ENCODE data around the gene ALKBH8.

The ALKBH8 gene

DNA sequence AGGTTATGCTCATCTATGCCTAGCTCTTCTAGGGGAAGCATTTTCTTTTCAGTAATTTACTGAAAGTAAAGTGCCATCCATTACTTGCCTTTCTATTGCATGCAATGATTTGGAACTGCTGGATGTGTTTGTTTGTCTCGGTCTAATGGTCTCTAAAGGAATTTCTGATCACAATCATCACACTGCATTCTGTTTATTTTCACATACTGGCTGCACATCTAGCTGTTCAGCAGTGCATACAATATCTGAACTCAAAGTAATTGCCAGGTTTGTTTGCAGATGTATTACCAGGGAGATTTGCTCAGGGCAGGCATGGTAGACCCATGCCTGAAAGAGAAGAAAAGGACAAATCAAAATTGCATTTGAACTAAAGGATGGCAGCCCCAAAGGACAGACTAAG is 71.5 kb downstream of the ALKBH8 start:
- TF ChIP-seq CTCF (IDR thresholded peaks at IDR 0.05), result no peak

DNA sequence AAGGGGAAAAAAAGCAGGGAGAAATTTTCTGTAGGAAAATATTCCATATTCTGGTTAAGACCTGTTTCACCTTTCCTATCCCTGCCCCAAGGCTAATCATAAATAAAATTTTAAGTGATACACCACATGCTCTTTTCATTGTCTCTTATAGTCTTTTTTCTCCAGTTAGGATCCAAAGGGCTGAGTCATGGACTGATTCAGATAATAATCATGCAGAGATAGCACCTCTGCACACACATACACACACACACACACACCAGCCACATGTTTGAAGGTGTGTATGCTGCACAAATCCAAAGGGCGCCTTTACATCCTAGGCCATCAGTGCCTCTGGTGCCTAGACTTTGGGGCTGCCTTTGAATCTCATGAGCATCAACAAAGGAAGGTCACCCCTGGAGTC is 72.4 kb downstream of the ALKBH8 start:
- Histone ChIP-seq H3K4me3 (ENCODE audit: low read depth in 1 of 2, low read length in 1 of 2) (no peak overlapping the region), H3K4me1 (ENCODE audit: control insufficient read depth in 1 of 2, insufficient read depth in 1 of 2, low read depth in 1 of 2, low read length in 1 of 2) (no peaks in the 10 kb centered on the region), H3K27ac (no peak overlapping the region), H3K9me3 (no peaks in the 10 kb centered on the region), H3K36me3 (no peaks in the 10 kb centered on the region), H3K27me3 (no peaks in the 10 kb centered on the region)
- TF ChIP-seq CTCF (IDR thresholded peaks at IDR 0.05), result no peak

More for the DNA sequence above, 71.5 kb downstream of the ALKBH8 start:
- Histone ChIP-seq H3K4me1 (ENCODE audit: control insufficient read depth in 1 of 2, insufficient read depth in 1 of 2, low read depth in 1 of 2, low read length in 1 of 2) (no peaks in the 10 kb centered on the region), H3K36me3 (no peaks in the 10 kb centered on the region), H3K27me3 (no peaks in the 10 kb centered on the region), H3K4me3 (ENCODE audit: low read depth in 1 of 2, low read length in 1 of 2) (no peak overlapping the region), H3K27ac (no peak overlapping the region), H3K9me3 (no peaks in the 10 kb centered on the region)

- Histone ChIP-seq H3K4me1 (ENCODE audit: control insufficient read depth in 1 of 2, insufficient read depth in 1 of 2, low read depth in 1 of 2, low read length in 1 of 2) (no peaks in the 10 kb centered on the region), H3K27me3 (no peaks in the 10 kb centered on the region), H3K36me3 (no peaks in the 10 kb centered on the region), H3K4me3 (ENCODE audit: low read depth in 1 of 2, low read length in 1 of 2) (no peak overlapping the region), H3K9me3 (no peaks in the 10 kb centered on the region), H3K27ac (no peak overlapping the region)
- no peak for TF ChIP-seq CTCF (IDR thresholded peaks at IDR 0.05)
Measured at GRCh38 chr11:107490836-107491235, 74.7 kb downstream of the ALKBH8 start.

DNA sequence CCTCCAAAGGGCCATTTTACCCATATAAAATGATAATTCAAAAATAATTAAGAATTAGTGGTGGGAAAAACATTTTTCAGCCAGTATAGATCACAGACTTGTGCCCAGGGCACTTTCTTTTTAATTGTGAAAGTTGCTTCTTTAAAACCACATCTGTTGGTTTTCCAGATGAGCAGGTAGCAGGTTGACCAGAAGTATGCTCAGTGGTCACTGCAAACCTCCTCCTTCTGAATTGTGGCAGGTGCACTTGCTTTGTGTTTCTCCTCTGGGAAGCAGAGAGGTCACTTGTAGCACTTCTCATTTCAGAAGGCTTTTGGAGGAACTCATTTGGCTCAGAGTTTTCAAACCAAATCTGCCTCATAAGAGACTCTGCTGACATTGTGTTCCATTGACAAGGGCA is 83.3 kb downstream of the ALKBH8 start:
- H3K36me3 ChIP-seq, result no peaks in the 10 kb centered on the region
- H3K4me1 ChIP-seq (ENCODE audit: control insufficient read depth in 1 of 2, insufficient read depth in 1 of 2, low read depth in 1 of 2, low read length in 1 of 2), result no peaks in the 10 kb centered on the region
- peaks cover 19% of the 10 kb centered on the region for H3K27me3 ChIP-seq
- no peak overlapping the region for H3K27ac ChIP-seq
- no peak overlapping the region for H3K4me3 ChIP-seq (ENCODE audit: low read depth in 1 of 2, low read length in 1 of 2)
- TF ChIP-seq CTCF (IDR thresholded peaks at IDR 0.05), result no peak
- H3K9me3 ChIP-seq, result no peaks in the 10 kb centered on the region

DNA sequence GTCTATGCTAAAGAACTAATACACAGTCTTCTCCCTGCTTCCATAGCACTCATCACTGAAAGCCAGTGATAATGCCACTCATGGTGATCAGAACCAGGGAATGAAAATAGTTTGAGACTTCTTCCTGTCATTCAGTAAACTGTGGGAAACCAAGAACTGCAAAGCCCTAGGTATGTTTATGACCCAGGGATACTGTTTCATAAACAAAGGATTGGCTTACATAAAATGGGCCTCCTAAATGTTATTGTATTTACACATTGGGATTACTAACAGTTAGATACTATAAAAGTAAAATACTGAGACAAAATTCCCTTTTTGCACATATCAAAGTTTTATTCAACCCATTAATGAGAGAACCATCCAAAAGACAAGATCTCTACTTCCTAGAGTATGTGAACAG is 86.6 kb downstream of the ALKBH8 start:
- H3K27ac ChIP-seq, result no peak overlapping the region
- H3K4me3 ChIP-seq (ENCODE audit: low read depth in 1 of 2, low read length in 1 of 2), result no peak overlapping the region
- H3K9me3 ChIP-seq, result no peaks in the 10 kb centered on the region
- no peaks in the 10 kb centered on the region for H3K4me1 ChIP-seq (ENCODE audit: control insufficient read depth in 1 of 2, insufficient read depth in 1 of 2, low read depth in 1 of 2, low read length in 1 of 2)
- no peak for TF ChIP-seq CTCF (IDR thresholded peaks at IDR 0.05)
- H3K36me3 ChIP-seq, result no peaks in the 10 kb centered on the region
- peaks cover 21% of the 10 kb centered on the region for H3K27me3 ChIP-seq

DNA sequence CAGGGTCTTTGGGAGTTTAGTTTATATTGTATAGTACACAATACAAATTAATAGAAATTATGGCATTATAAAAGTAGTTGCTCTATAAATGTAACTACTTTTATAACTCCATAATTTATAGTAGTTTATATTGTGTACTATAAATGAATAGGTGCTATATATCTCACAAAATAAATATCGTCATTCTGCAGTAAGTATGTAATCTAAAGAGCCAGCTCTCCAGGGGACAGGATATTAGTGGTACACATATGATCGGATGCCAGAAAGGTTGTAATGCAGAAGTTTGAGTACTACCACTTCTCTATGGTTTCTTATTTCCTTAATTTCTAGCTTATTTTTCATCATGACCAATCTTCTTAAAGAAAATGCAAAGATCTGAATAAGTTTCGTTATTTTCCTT is 87.7 kb downstream of the ALKBH8 start:
- Histone ChIP-seq H3K4me1 (ENCODE audit: control insufficient read depth in 1 of 2, insufficient read depth in 1 of 2, low read depth in 1 of 2, low read length in 1 of 2) (no peaks in the 10 kb centered on the region), H3K27me3 (peaks cover 22% of the 10 kb centered on the region), H3K36me3 (no peaks in the 10 kb centered on the region), H3K9me3 (no peaks in the 10 kb centered on the region), H3K27ac (no peak overlapping the region), H3K4me3 (ENCODE audit: low read depth in 1 of 2, low read length in 1 of 2) (no peak overlapping the region)
- TF ChIP-seq CTCF (IDR thresholded peaks at IDR 0.05), result no peak

Data from neutrophil (primary cell).